H9 (cell line): ENCODE data around the gene MAP7. TPM values are rescaled to one million over a fixed set of nuclear protein-coding genes. Genes with fewer than 3 reads are reported as not detected.

Source experiments
- DNase-seq: peaks from one replicate; pipeline ENCODE4 v3.0.0-alpha.2; 2017
- H2AFZ ChIP-seq: one replicate; pipeline ENCODE4 v1.6.1; 2013; ENCODE audit warnings: mild to moderate bottlenecking, low read length, control low read depth, moderate library complexity
- H2AK5ac ChIP-seq: 2 replicates; pipeline ENCODE4 v1.6.1; 2013; ENCODE audit warnings: low read length, control low read depth, mixed read lengths; ENCODE audit not compliant: insufficient read length
- H2BK120ac ChIP-seq: one replicate; pipeline ENCODE4 v1.6.1; 2013; ENCODE audit warnings: low read depth, mild to moderate bottlenecking, low read length, control low read depth, inconsistent platforms; ENCODE audit not compliant: poor library complexity, severe bottlenecking
- H2BK12ac ChIP-seq: 2 replicates; pipeline ENCODE4 v1.6.1; 2013; ENCODE audit warnings: low read length, control low read depth, mixed read lengths, low read depth; ENCODE audit not compliant: insufficient read length
- H2BK15ac ChIP-seq: 2 replicates; pipeline ENCODE4 v1.6.1; 2013; ENCODE audit warnings: low read depth, low read length, control low read depth
- H2BK20ac ChIP-seq: one replicate; pipeline ENCODE4 v1.6.1; 2013; ENCODE audit warnings: low read depth, mild to moderate bottlenecking, low read length, control low read depth, inconsistent platforms; ENCODE audit not compliant: poor library complexity, severe bottlenecking
- H2BK5ac ChIP-seq: 2 replicates; pipeline ENCODE4 v1.6.1; 2013; ENCODE audit warnings: low read length, control low read depth, mixed read lengths; ENCODE audit not compliant: insufficient read length
- H3K14ac ChIP-seq: 2 replicates; pipeline ENCODE4 v1.6.1; 2013; ENCODE audit warnings: low read length, control low read depth; ENCODE audit not compliant: insufficient read depth
- H3K18ac ChIP-seq: 2 replicates; pipeline ENCODE4 v1.6.1; 2013; ENCODE audit warnings: low read depth, mild to moderate bottlenecking, mixed read lengths, low read length, control low read depth; ENCODE audit not compliant: insufficient read length
- H3K23ac ChIP-seq: 2 replicates; pipeline ENCODE4 v1.6.1; 2013; ENCODE audit warnings: low read length, control low read depth, mixed read lengths, low read depth; ENCODE audit not compliant: insufficient read length
- H3K23me2 ChIP-seq: 2 replicates; pipeline ENCODE4 v1.6.1; 2013; ENCODE audit warnings: low read depth, mild to moderate bottlenecking, mixed read lengths, low read length, control low read depth; ENCODE audit not compliant: insufficient read length, poor library complexity, severe bottlenecking
- H3K27ac ChIP-seq: 2 replicates; pipeline ENCODE4 v1.5.1; 2013; ENCODE audit warnings: low read length, control low read depth, mixed read lengths, low read depth; ENCODE audit not compliant: insufficient read length
- H3K27me3 ChIP-seq: 2 replicates; pipeline ENCODE4 v1.6.1; 2013; ENCODE audit warnings: low read length, control low read depth, inconsistent platforms; ENCODE audit not compliant: insufficient read depth
- H3K4ac ChIP-seq: 2 replicates; pipeline ENCODE4 v1.6.1; 2013; ENCODE audit warnings: low read depth, mild to moderate bottlenecking, control low read depth, inconsistent platforms, low read length, moderate library complexity
- H3K4me1 ChIP-seq: 2 replicates; pipeline ENCODE4 v1.6.1; 2013; ENCODE audit warnings: low read length, control low read depth, inconsistent platforms; ENCODE audit not compliant: insufficient read depth
- H3K4me2 ChIP-seq: 2 replicates; pipeline ENCODE4 v1.6.1; 2013; ENCODE audit warnings: low read length, control low read depth, mixed read lengths; ENCODE audit not compliant: insufficient read length, insufficient read depth
- H3K56ac ChIP-seq: 2 replicates; pipeline ENCODE4 v1.6.1; 2013; ENCODE audit warnings: low read depth, mild to moderate bottlenecking, mixed read lengths, low read length, control low read depth; ENCODE audit not compliant: insufficient read length
- H3K79me1 ChIP-seq: 2 replicates; pipeline ENCODE4 v1.6.1; 2013; ENCODE audit warnings: low read depth, mild to moderate bottlenecking, moderate library complexity, low read length, control low read depth, inconsistent platforms; ENCODE audit not compliant: insufficient read depth, poor library complexity, severe bottlenecking
- H3K79me2 ChIP-seq: 2 replicates; pipeline ENCODE4 v1.6.1; 2013; ENCODE audit warnings: low read length, control low read depth, inconsistent platforms; ENCODE audit not compliant: insufficient read depth
- H3K9ac ChIP-seq: 2 replicates; pipeline ENCODE4 v1.6.1; 2013; ENCODE audit warnings: low read length, control low read depth, mixed read lengths; ENCODE audit not compliant: insufficient read length; ENCODE audit errors: extremely low read depth
- H3K9me3 ChIP-seq: one replicate; pipeline ENCODE4 v1.6.1; 2013; ENCODE audit warnings: low read depth, low read length, inconsistent platforms; ENCODE audit not compliant: control insufficient read depth
- H3T11ph ChIP-seq: one replicate; pipeline ENCODE4 v1.6.1; 2013; ENCODE audit warnings: mild to moderate bottlenecking, low read length, control low read depth, inconsistent platforms
- H4K20me1 ChIP-seq: one replicate; pipeline ENCODE4 v1.6.1; 2013; ENCODE audit not compliant: control insufficient read depth, insufficient read length, insufficient read depth
- H4K5ac ChIP-seq: 2 replicates; pipeline ENCODE4 v1.6.1; 2013; ENCODE audit warnings: low read depth, mild to moderate bottlenecking, mixed read lengths, low read length, control low read depth; ENCODE audit not compliant: insufficient read length
- H4K8ac ChIP-seq: replicated peaks from 2 replicates; pipeline ENCODE4 v1.6.1; 2013; ENCODE audit warnings: low read length, control low read depth, mixed read lengths, low read depth; ENCODE audit not compliant: insufficient read length
- H4K91ac ChIP-seq: 2 replicates; pipeline ENCODE4 v1.6.1; 2013; ENCODE audit warnings: low read depth, mild to moderate bottlenecking, moderate library complexity, mixed read lengths, low read length, control low read depth; ENCODE audit not compliant: insufficient read length
- H3K27ac Mint-ChIP-seq, 3 experiments: 2 replicates in 2 of 3; 3 replicates in 1 of 3; pipeline ENCODE4 v1.8.0; 2020 to 2021; ENCODE audit warnings: mixed read lengths in 3 of 3, mild to moderate bottlenecking in 1 of 3, moderate library complexity in 1 of 3
- H3K27me3 Mint-ChIP-seq: 2 replicates; pipeline ENCODE4 v1.8.0; 2021; ENCODE audit warnings: low read depth, mild to moderate bottlenecking, moderate library complexity, mixed read lengths
- H3K36me3 Mint-ChIP-seq, 3 experiments: 2 replicates in 2 of 3; 3 replicates in 1 of 3; pipeline ENCODE4 v1.8.0; 2020 to 2021; ENCODE audit warnings: low read depth in 3 of 3, mixed read lengths in 3 of 3; ENCODE audit not compliant: insufficient read depth in 1 of 3
- H3K4me1 Mint-ChIP-seq, 2 experiments: 2 replicates each; pipeline ENCODE4 v1.8.0; 2020; ENCODE audit warnings: mixed read lengths in 2 of 2
- H3K4me3 Mint-ChIP-seq, 2 experiments: 2 replicates in 1 of 2; 3 replicates in 1 of 2; pipeline ENCODE4 v1.8.0; 2020 to 2021; ENCODE audit warnings: mild to moderate bottlenecking in 2 of 2, mixed read lengths in 2 of 2, moderate library complexity in 1 of 2
- H3K9me3 Mint-ChIP-seq, 2 experiments: 2 replicates in 1 of 2; 3 replicates in 1 of 2; pipeline ENCODE4 v1.8.0; 2020; ENCODE audit warnings: mild to moderate bottlenecking in 2 of 2, mixed read lengths in 2 of 2, moderate library complexity in 1 of 2
- WGBS: extraction: QIAGEN DNeasy Blood & Tissue Kit; methylation state at CpG from one replicate; pipeline ENCODE4 v1.1.7; 2013; ENCODE audit warnings: missing lambda C conversion rate, low lambda C conversion rate, mixed read lengths; ENCODE audit not compliant: insufficient read length; ENCODE audit errors: extremely low coverage; 5-methylcytosine and 5-hydroxymethylcytosine counted together
- total RNA-seq: library from RNA; stranded (reverse); gene quantifications from 2 replicates; pipeline ENCODE4 v1.2.1, GENCODE V29; 2021
- TF ChIP-seq, protein P1 (sequence below): fragments of 200-600 bp; sonication (generic); conservative IDR thresholded peaks from 3 replicates; pipeline ENCODE4 v1.8.0; 2021; ENCODE audit warnings: antibody characterized with exemption, mild to moderate bottlenecking

The MAP7 gene
- total RNA-seq, 1 experiment from 2014 or later = 51.1 TPM

DNA sequence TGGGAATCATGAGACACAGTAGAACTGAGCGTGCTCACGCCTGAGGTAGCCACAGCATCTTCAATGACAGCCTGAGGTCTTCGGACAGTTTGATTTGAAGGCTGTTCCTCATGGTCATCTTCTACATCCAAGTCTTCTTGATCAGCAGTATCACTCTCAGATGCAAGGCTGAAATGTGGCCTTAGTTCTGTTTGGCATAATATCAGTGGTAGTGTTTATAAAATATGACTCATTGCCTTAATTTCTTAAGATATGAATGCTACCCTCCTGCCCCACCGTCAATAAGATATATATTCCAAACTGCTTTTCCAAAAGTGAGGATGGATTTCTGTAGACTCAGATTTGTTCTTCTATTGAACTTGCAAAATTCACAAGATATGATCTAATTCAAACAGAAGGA, 17.5 kb upstream of the MAP7 start:
- no peaks in the 10 kb centered on the region for H4K20me1 ChIP-seq
- no peak overlapping the region for H3K18ac ChIP-seq
- no peak overlapping the region for H3K56ac ChIP-seq
- H3K27ac ChIP-seq = no peak overlapping the region
- H3K36me3 Mint-ChIP-seq = peaks cover 10 to 27% (median 26%) of the 10 kb centered on the region in 3 experiments
- H3T11ph ChIP-seq = no peak overlapping the region
- H2BK20ac ChIP-seq = no peak overlapping the region
- no peak overlapping the region for H4K5ac ChIP-seq
- H3K4me1 Mint-ChIP-seq = peaks cover 7 to 8% of the 10 kb centered on the region in 2 experiments
- no peak for DNase-seq
- no peak overlapping the region for H3K27ac Mint-ChIP-seq
- no peak overlapping the region for H3K4me2 ChIP-seq
- no peak overlapping the region for H3K14ac ChIP-seq
- H3K79me1 ChIP-seq = no peaks in the 10 kb centered on the region
- no peaks in the 10 kb centered on the region for H3K27me3 Mint-ChIP-seq
- H2AFZ ChIP-seq = no peak overlapping the region
- H3K23me2 ChIP-seq = no peaks in the 10 kb centered on the region
- no peak overlapping the region for H3K4me3 Mint-ChIP-seq
- H4K91ac ChIP-seq = no peak overlapping the region
- no peak overlapping the region for H3K4ac ChIP-seq
- TF ChIP-seq, protein P1, sequence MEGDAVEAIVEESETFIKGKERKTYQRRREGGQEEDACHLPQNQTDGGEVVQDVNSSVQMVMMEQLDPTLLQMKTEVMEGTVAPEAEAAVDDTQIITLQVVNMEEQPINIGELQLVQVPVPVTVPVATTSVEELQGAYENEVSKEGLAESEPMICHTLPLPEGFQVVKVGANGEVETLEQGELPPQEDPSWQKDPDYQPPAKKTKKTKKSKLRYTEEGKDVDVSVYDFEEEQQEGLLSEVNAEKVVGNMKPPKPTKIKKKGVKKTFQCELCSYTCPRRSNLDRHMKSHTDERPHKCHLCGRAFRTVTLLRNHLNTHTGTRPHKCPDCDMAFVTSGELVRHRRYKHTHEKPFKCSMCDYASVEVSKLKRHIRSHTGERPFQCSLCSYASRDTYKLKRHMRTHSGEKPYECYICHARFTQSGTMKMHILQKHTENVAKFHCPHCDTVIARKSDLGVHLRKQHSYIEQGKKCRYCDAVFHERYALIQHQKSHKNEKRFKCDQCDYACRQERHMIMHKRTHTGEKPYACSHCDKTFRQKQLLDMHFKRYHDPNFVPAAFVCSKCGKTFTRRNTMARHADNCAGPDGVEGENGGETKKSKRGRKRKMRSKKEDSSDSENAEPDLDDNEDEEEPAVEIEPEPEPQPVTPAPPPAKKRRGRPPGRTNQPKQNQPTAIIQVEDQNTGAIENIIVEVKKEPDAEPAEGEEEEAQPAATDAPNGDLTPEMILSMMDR = no peak
- H2BK5ac ChIP-seq = no peak overlapping the region
- H4K8ac ChIP-seq = no peak overlapping the region
- H3K79me2 ChIP-seq = no peaks in the 10 kb centered on the region
- no peak overlapping the region for H2BK120ac ChIP-seq
- no CpG with 5 or more reads among the region's 4 CpGs for WGBS
- no peak overlapping the region for H2AK5ac ChIP-seq
- peaks cover 11% of the 10 kb centered on the region for H3K9me3 ChIP-seq
- no peak overlapping the region for H3K23ac ChIP-seq
- no peaks in the 10 kb centered on the region for H3K27me3 ChIP-seq
- H2BK15ac ChIP-seq = no peak overlapping the region
- no peak overlapping the region for H2BK12ac ChIP-seq
- H3K9ac ChIP-seq = no peak overlapping the region
- H3K9me3 Mint-ChIP-seq = peaks cover 21 to 24% of the 10 kb centered on the region in 2 experiments
- no peaks in the 10 kb centered on the region for H3K4me1 ChIP-seq
